Mesendoderm (in vitro differentiated cells): Measurements from ENCODE around the gene GIMAP5.

Experiments used
- DNase-seq: peaks from one replicate; pipeline ENCODE4 v3.0.0; 2013
- H2AK5ac ChIP-seq: 2 replicates; pipeline ENCODE4 v1.6.1; 2013; ENCODE audit warnings: low read length, inconsistent platforms
- H2BK120ac ChIP-seq: 2 replicates; pipeline ENCODE4 v1.6.1; 2013; ENCODE audit warnings: low read depth, mild to moderate bottlenecking, low read length, moderate library complexity, mixed read lengths
- H2BK15ac ChIP-seq: replicated peaks from 2 replicates; pipeline ENCODE4 v1.6.1; 2013; ENCODE audit warnings: low read depth, mild to moderate bottlenecking, moderate library complexity
- H2BK5ac ChIP-seq: 2 replicates; pipeline ENCODE4 v1.6.1; 2013; ENCODE audit warnings: low read length, inconsistent platforms
- H3K18ac ChIP-seq: 2 replicates; pipeline ENCODE4 v1.6.1; 2013; ENCODE audit warnings: mild to moderate bottlenecking, low read length, mixed read lengths
- H3K23ac ChIP-seq: one replicate; pipeline ENCODE4 v1.6.1; 2013; ENCODE audit warnings: low read length
- H3K27ac ChIP-seq: 2 replicates; pipeline ENCODE4 v1.5.1; 2013; ENCODE audit warnings: low read depth, mild to moderate bottlenecking, inconsistent platforms, low read length, moderate library complexity
- H3K27me3 ChIP-seq: 2 replicates; pipeline ENCODE4 v1.6.1; 2013; ENCODE audit warnings: low read length, control low read depth, mild to moderate bottlenecking, inconsistent platforms; ENCODE audit not compliant: insufficient read depth, poor library complexity
- H3K36me3 ChIP-seq: 2 replicates; pipeline ENCODE4 v1.6.1; 2013; ENCODE audit warnings: low read length, inconsistent platforms; ENCODE audit not compliant: control insufficient read depth, insufficient read depth
- H3K4ac ChIP-seq: one replicate; pipeline ENCODE4 v1.6.1; 2013; ENCODE audit warnings: low read depth, mild to moderate bottlenecking, low read length, moderate library complexity
- H3K4me1 ChIP-seq: 2 replicates; pipeline ENCODE4 v1.6.1; 2013; ENCODE audit warnings: low read depth, low read length, inconsistent platforms; ENCODE audit not compliant: control insufficient read depth
- H3K4me2 ChIP-seq: 2 replicates; pipeline ENCODE4 v1.6.1; 2013; ENCODE audit warnings: low read length
- H3K4me3 ChIP-seq: 2 replicates; pipeline ENCODE4 v1.5.1; 2013; ENCODE audit warnings: mild to moderate bottlenecking, low read length
- H3K56ac ChIP-seq: one replicate; pipeline ENCODE4 v1.6.1; 2013; ENCODE audit warnings: low read length
- H3K79me1 ChIP-seq: 2 replicates; pipeline ENCODE4 v1.6.1; 2013; ENCODE audit warnings: low read length, inconsistent platforms
- H3K79me2 ChIP-seq: 2 replicates; pipeline ENCODE4 v1.6.1; 2013; ENCODE audit warnings: mild to moderate bottlenecking, low read length; ENCODE audit not compliant: control insufficient read depth, insufficient read depth
- H3K9ac ChIP-seq: 2 replicates; pipeline ENCODE4 v1.6.1; 2013; ENCODE audit warnings: low read length, inconsistent platforms
- H4K5ac ChIP-seq: one replicate; pipeline ENCODE4 v1.6.1; 2013; ENCODE audit warnings: low read length
- H4K8ac ChIP-seq: one replicate; pipeline ENCODE4 v1.6.1; 2013; ENCODE audit warnings: low read depth, mild to moderate bottlenecking, control low read depth, low read length, moderate library complexity
- WGBS: extraction: QIAGEN DNeasy Blood & Tissue Kit; methylation state at CpG from one replicate; pipeline ENCODE4 v1.1.7; 2013; ENCODE audit warnings: low lambda C conversion rate, missing lambda C conversion rate; ENCODE audit not compliant: insufficient coverage; ENCODE audit errors: extremely low coverage; 5-methylcytosine and 5-hydroxymethylcytosine counted together

Gene GIMAP5

GRCh38 chr7:150721970-150722373 lies 15.2 kb upstream of the GIMAP5 start:
- H3K4me2 ChIP-seq = no peak overlapping the region
- no peak overlapping the region for H3K23ac ChIP-seq
- H2AK5ac ChIP-seq = no peak overlapping the region
- H4K8ac ChIP-seq = no peak overlapping the region
- H2BK120ac ChIP-seq = no peak overlapping the region
- no peaks in the 10 kb centered on the region for H3K79me2 ChIP-seq
- H3K4me1 ChIP-seq = no peaks in the 10 kb centered on the region
- no CpG with 5 or more reads among the region's 11 CpGs for WGBS
- no peak overlapping the region for H3K56ac ChIP-seq
- no peak overlapping the region for H3K18ac ChIP-seq
- H3K9ac ChIP-seq = no peak overlapping the region
- no peak overlapping the region for H2BK15ac ChIP-seq
- H3K4me3 ChIP-seq = no peak overlapping the region
- no peak overlapping the region for H2BK5ac ChIP-seq
- H3K27ac ChIP-seq = no peak overlapping the region
- H3K27me3 ChIP-seq = peaks cover 2% of the 10 kb centered on the region
- DNase-seq = no peak
- no peaks in the 10 kb centered on the region for H3K79me1 ChIP-seq
- no peak overlapping the region for H4K5ac ChIP-seq
- H3K4ac ChIP-seq = no peak overlapping the region
- H3K36me3 ChIP-seq = no peaks in the 10 kb centered on the region

GRCh38 chr7:150722431-150722931 lies 14.7 kb upstream of the GIMAP5 start:
- H4K8ac ChIP-seq = no peak overlapping the region
- H3K79me2 ChIP-seq = no peaks in the 10 kb centered on the region
- H3K36me3 ChIP-seq = no peaks in the 10 kb centered on the region
- H2BK15ac ChIP-seq = no peak overlapping the region
- no peak overlapping the region for H3K23ac ChIP-seq
- no peak overlapping the region for H3K4me3 ChIP-seq
- no peak overlapping the region for H3K18ac ChIP-seq
- WGBS = no CpG with 5 or more reads among the region's 12 CpGs
- H2BK120ac ChIP-seq = no peak overlapping the region
- H3K4me2 ChIP-seq = no peak overlapping the region
- no peaks in the 10 kb centered on the region for H3K4me1 ChIP-seq
- H3K56ac ChIP-seq = no peak overlapping the region
- no peaks in the 10 kb centered on the region for H3K79me1 ChIP-seq
- no peak overlapping the region for H3K27ac ChIP-seq
- no peak overlapping the region for H2AK5ac ChIP-seq
- H3K9ac ChIP-seq = no peak overlapping the region
- H3K4ac ChIP-seq = no peak overlapping the region
- no peak overlapping the region for H4K5ac ChIP-seq
- H3K27me3 ChIP-seq = peaks cover 2% of the 10 kb centered on the region
- no peak for DNase-seq
- H2BK5ac ChIP-seq = no peak overlapping the region

GRCh38 chr7:150723467-150723866 lies 13.8 kb upstream of the GIMAP5 start:
- no peaks in the 10 kb centered on the region for H3K4me1 ChIP-seq
- no peak overlapping the region for H3K9ac ChIP-seq
- H3K79me1 ChIP-seq = no peaks in the 10 kb centered on the region
- H3K36me3 ChIP-seq = no peaks in the 10 kb centered on the region
- no peak overlapping the region for H4K8ac ChIP-seq
- H3K18ac ChIP-seq = no peak overlapping the region
- no peak overlapping the region for H2BK120ac ChIP-seq
- H3K4me3 ChIP-seq = no peak overlapping the region
- H2BK15ac ChIP-seq = no peak overlapping the region
- no CpG with 5 or more reads among the region's 1 CpG for WGBS
- no peak overlapping the region for H2BK5ac ChIP-seq
- peaks cover 2% of the 10 kb centered on the region for H3K27me3 ChIP-seq
- no peak overlapping the region for H2AK5ac ChIP-seq
- no peak for DNase-seq
- H3K4me2 ChIP-seq = no peak overlapping the region
- no peak overlapping the region for H3K23ac ChIP-seq
- no peaks in the 10 kb centered on the region for H3K79me2 ChIP-seq
- H3K56ac ChIP-seq = no peak overlapping the region
- H4K5ac ChIP-seq = no peak overlapping the region
- no peak overlapping the region for H3K4ac ChIP-seq
- H3K27ac ChIP-seq = no peak overlapping the region

- no peak overlapping the region for H3K56ac ChIP-seq
- no peak overlapping the region for H3K23ac ChIP-seq
- H4K5ac ChIP-seq = no peak overlapping the region
- no CpG with 5 or more reads among the region's 3 CpGs for WGBS
- H3K79me1 ChIP-seq = no peaks in the 10 kb centered on the region
- DNase-seq = no peak
- H3K79me2 ChIP-seq = no peaks in the 10 kb centered on the region
- H2BK15ac ChIP-seq = no peak overlapping the region
- no peaks in the 10 kb centered on the region for H3K4me1 ChIP-seq
- no peak overlapping the region for H4K8ac ChIP-seq
- H3K4me2 ChIP-seq = no peak overlapping the region
- H3K27ac ChIP-seq = no peak overlapping the region
- H3K4ac ChIP-seq = no peak overlapping the region
- no peak overlapping the region for H3K9ac ChIP-seq
- no peak overlapping the region for H3K18ac ChIP-seq
- H3K36me3 ChIP-seq = no peaks in the 10 kb centered on the region
- H2BK5ac ChIP-seq = no peak overlapping the region
- H2AK5ac ChIP-seq = no peak overlapping the region
- H3K4me3 ChIP-seq = no peak overlapping the region
- no peak overlapping the region for H2BK120ac ChIP-seq
- peaks cover 10% of the 10 kb centered on the region for H3K27me3 ChIP-seq
Measured at GRCh38 chr7:150727381-150727780, 9.8 kb upstream of the GIMAP5 start.

- Histone ChIP-seq H3K27ac (no peak overlapping the region), H3K36me3 (no peaks in the 10 kb centered on the region), H3K23ac (no peak overlapping the region), H2BK120ac (no peak overlapping the region), H2BK15ac (no peak overlapping the region), H3K4me2 (no peak overlapping the region), H3K79me2 (no peaks in the 10 kb centered on the region), H3K4ac (no peak overlapping the region), H2AK5ac (no peak overlapping the region), H2BK5ac (no peak overlapping the region), H3K4me1 (no peaks in the 10 kb centered on the region), H4K8ac (no peak overlapping the region), H3K18ac (no peak overlapping the region), H4K5ac (no peak overlapping the region), H3K79me1 (no peaks in the 10 kb centered on the region), H3K27me3 (peaks cover 13% of the 10 kb centered on the region), H3K9ac (no peak overlapping the region), H3K4me3 (no peak overlapping the region), H3K56ac (no peak overlapping the region)
- no peak for DNase-seq
Measured at GRCh38 chr7:150728011-150728410, 9.2 kb upstream of the GIMAP5 start.

GRCh38 chr7:150728609-150729008 lies 8.6 kb upstream of the GIMAP5 start:
- H3K4me2 ChIP-seq = no peak overlapping the region
- H2BK120ac ChIP-seq = no peak overlapping the region
- H3K18ac ChIP-seq = no peak overlapping the region
- no peak for DNase-seq
- H4K8ac ChIP-seq = no peak overlapping the region
- no peaks in the 10 kb centered on the region for H3K79me1 ChIP-seq
- H3K4me3 ChIP-seq = no peak overlapping the region
- H3K27me3 ChIP-seq = peaks cover 18% of the 10 kb centered on the region
- no peak overlapping the region for H3K23ac ChIP-seq
- H3K27ac ChIP-seq = no peak overlapping the region
- H2AK5ac ChIP-seq = no peak overlapping the region
- no peak overlapping the region for H3K9ac ChIP-seq
- no peak overlapping the region for H2BK15ac ChIP-seq
- H3K56ac ChIP-seq = no peak overlapping the region
- H3K4me1 ChIP-seq = no peaks in the 10 kb centered on the region
- H3K79me2 ChIP-seq = no peaks in the 10 kb centered on the region
- H3K36me3 ChIP-seq = no peaks in the 10 kb centered on the region
- no peak overlapping the region for H2BK5ac ChIP-seq
- H4K5ac ChIP-seq = no peak overlapping the region
- H3K4ac ChIP-seq = no peak overlapping the region
